Kidney (tissue), 14 donors: ENCODE measurements around the gene KRTAP9-2. TPM values are rescaled to one million over a fixed set of nuclear protein-coding genes. Genes with fewer than 3 reads are reported as not detected.

Experiments used
- DNase-seq, 5 donors: peaks; one replicate each; pipeline ENCODE4 v3.0.0-alpha.2; 2013 to 2020
- FAIRE-seq: peaks from 2 replicates; lab custom pipeline; 2012; peaks lifted over from hg19 to GRCh38; lab: Jason Lieb, UNC
- H3K27ac ChIP-seq, 2 donors: one replicate each; pipeline ENCODE4 v1.7.0; 2013; ENCODE audit warnings: low read depth in 2 of 2, low read length in 2 of 2, inconsistent platforms in 1 of 2
- H3K27me3 ChIP-seq: one replicate; pipeline ENCODE4 v1.7.1; 2013; ENCODE audit warnings: low read length, inconsistent platforms; ENCODE audit not compliant: control insufficient read depth, insufficient read depth
- H3K36me3 ChIP-seq, 3 donors: one replicate each; pipeline versions ENCODE4 v1.7.0 to v1.7.1; 2013; ENCODE audit warnings: low read length in 3 of 3, control low read depth in 1 of 3, inconsistent platforms in 1 of 3; ENCODE audit not compliant: insufficient read depth in 3 of 3, control insufficient read depth in 2 of 3
- H3K4me1 ChIP-seq, 3 donors: one replicate each; pipeline versions ENCODE4 v1.7.0 to v1.7.1; 2013; ENCODE audit warnings: low read length in 3 of 3, inconsistent platforms in 1 of 3, low read depth in 1 of 3; ENCODE audit not compliant: control insufficient read depth in 2 of 3, insufficient read depth in 2 of 3
- H3K4me3 ChIP-seq, 3 donors: one replicate each; pipeline versions ENCODE4 v1.7.0 to v1.8.1; 2013; ENCODE audit warnings: low read length in 3 of 3, control low read depth in 1 of 3, inconsistent platforms in 1 of 3
- H3K9ac ChIP-seq, 3 donors: one replicate each; pipeline versions ENCODE4 v1.7.0 to v1.7.1; 2013; ENCODE audit warnings: low read length in 3 of 3, control low read depth in 1 of 3, inconsistent platforms in 1 of 3
- H3K9me3 ChIP-seq, 3 donors: one replicate each; pipeline versions ENCODE4 v1.7.0 to v1.7.1; 2013; ENCODE audit warnings: low read length in 3 of 3, control low read depth in 1 of 3, inconsistent platforms in 1 of 3; ENCODE audit not compliant: control insufficient read depth in 2 of 3, insufficient read depth in 1 of 3
- CTCF ChIP-seq: IDR thresholded peaks from 3 replicates; pipeline ENCODE4 v1.5.1; 2012; ENCODE audit warnings: mild to moderate bottlenecking, moderate library complexity, borderline replicate concordance; ENCODE audit not compliant: insufficient read depth; ENCODE audit errors: extremely low read depth
- intact Hi-C: fragments of 100-400 bp; cut with DNase I; formaldehyde crosslinking; loops from one replicate; pipeline ENCODE4 v1.11.1; 2022
- polyA plus RNA-seq: library from polyadenylated mRNA; stranded (reverse); fragments of 350-450 nt; fragmentation: Illumina TruSeq; extraction: RNeasy Lipid Tissue Mini Kit (QIAGEN cat#74804); gene quantifications from one replicate; pipeline ENCODE4 v1.2.3, GENCODE V29; 2014; ENCODE audit warnings: low read depth, low replicate concordance; ENCODE audit not compliant: insufficient read depth
- total RNA-seq: library from RNA; stranded (reverse); fragmentation: NEBNext Ultra II Directional; extraction: Animal tissue kit (Norgen Biotek cat#: 25700); gene quantifications from one replicate; pipeline ENCODE4 v1.2.1, GENCODE V29; 2021
- donor health status: control.
- donor health status: control.
- donor health status: control.
- donor health status: control.
- donor health status: control.
- donor health status: DM: yes; HTN: yes; CAD: no.
- donor health status: Normal renal cell carcinoma (clear cell type).

KRTAP9-2 gene
- total and polyA plus RNA-seq, 2 donors from 2014 or later: not detected

- DNase-seq: no peak
- Histone ChIP-seq H3K27me3 (no peaks in the 10 kb centered on the region), H3K9ac (no peak overlapping the region), H3K4me3 (no peak overlapping the region), H3K4me1 (no peaks in the 10 kb centered on the region), H3K9me3 (no peaks in the 10 kb centered on the region), H3K27ac (no peak overlapping the region), H3K36me3 (no peaks in the 10 kb centered on the region)
- FAIRE-seq: no peak
- intact Hi-C loops: no loop called here
- no peak for TF ChIP-seq CTCF
Observed at GRCh38 chr17:41178843-41179616, 47.4 kb upstream of the KRTAP9-2 start.

- Histone ChIP-seq H3K9me3 (no peaks in the 10 kb centered on the region), H3K36me3 (no peaks in the 10 kb centered on the region), H3K4me3 (no peak within 1 kb of the TSS), H3K27me3 (no peaks in the 10 kb centered on the region), H3K9ac (no peak within 1 kb of the TSS), H3K27ac (no peak within 1 kb of the TSS), H3K4me1 (no peaks in the 10 kb centered on the region)
- DNase-seq (no peak), FAIRE-seq (no peak)
- intact Hi-C loops: no loop called here
- TF ChIP-seq CTCF: no peak
Observed at GRCh38 chr17:41184480-41184961, 41.9 kb upstream of the KRTAP9-2 start, which contains the start of gene KRTAP4-1. Gene KRTAP4-1 (minus strand): TSS chr17:41184911. CDS start chr17:41184854, 57 bp downstream.

GRCh38 chr17:41185001-41185400 lies 41.4 kb upstream of the KRTAP9-2 start:
- Histone ChIP-seq H3K27ac (no peak overlapping the region), H3K9ac (no peak overlapping the region), H3K27me3 (no peaks in the 10 kb centered on the region), H3K4me3 (no peak overlapping the region), H3K9me3 (no peaks in the 10 kb centered on the region), H3K36me3 (no peaks in the 10 kb centered on the region), H3K4me1 (no peaks in the 10 kb centered on the region)
- intact Hi-C loops: no loop called here
- no peak for TF ChIP-seq CTCF
- DNase-seq: no peak
- no peak for FAIRE-seq
